ENCODE data around the gene PACRG. TPM values are rescaled to one million over a fixed set of nuclear protein-coding genes. Genes with fewer than 3 reads are reported as not detected.

PACRG gene
- total RNA-seq, 3 donors from 2014 or later: 0.64 to 6.4 (median 4.6) TPM

- no peak for DNase-seq (ENCODE audit: low spot score in 2 of 2)
- intact Hi-C loops (cut with DNase I; ENCODE audit: low total_unique reads): no loop called here
- Histone ChIP-seq H3K9me3 (no peaks in the 10 kb centered on the region), H3K4me1 (no peaks in the 10 kb centered on the region), H3K4me3 (no peak overlapping the region), H3K27ac (no peak overlapping the region), H3K36me3 (no peaks in the 10 kb centered on the region), H3K27me3 (no peaks in the 10 kb centered on the region)
- no peak for TF ChIP-seq POLR2A (IDR thresholded peaks at IDR 0.05)
- TF ChIP-seq CTCF (IDR thresholded peaks at IDR 0.05): no peak
- TF ChIP-seq POLR2AphosphoS5 (IDR thresholded peaks at IDR 0.05): no peak
Observed at GRCh38 chr6:162773996-162774395, 46.2 kb downstream of the PACRG start.

- H3K27ac ChIP-seq: no peak overlapping the region
- DNase-seq (ENCODE audit: low spot score in 2 of 2): no peak
- no peak for TF ChIP-seq POLR2AphosphoS5 (IDR thresholded peaks at IDR 0.05)
- no peak for TF ChIP-seq CTCF (IDR thresholded peaks at IDR 0.05)
- TF ChIP-seq POLR2A (IDR thresholded peaks at IDR 0.05): no peak
- H3K27me3 ChIP-seq: no peaks in the 10 kb centered on the region
- intact Hi-C loops (cut with DNase I; ENCODE audit: low total_unique reads): no loop called here
- H3K9me3 ChIP-seq: peaks cover 4 to 6% of the 10 kb centered on the region in 2 donors
- no peaks in the 10 kb centered on the region for H3K36me3 ChIP-seq
- H3K4me1 ChIP-seq: no peaks in the 10 kb centered on the region
- no peak overlapping the region for H3K4me3 ChIP-seq
Observed at GRCh38 chr6:162777091-162777490, 49.3 kb downstream of the PACRG start.

- intact Hi-C loops (cut with DNase I; ENCODE audit: low total_unique reads): no loop called here
- Histone ChIP-seq H3K27ac (no peak overlapping the region), H3K4me1 (no peaks in the 10 kb centered on the region), H3K4me3 (no peak overlapping the region), H3K36me3 (no peaks in the 10 kb centered on the region), H3K27me3 (no peaks in the 10 kb centered on the region), H3K9me3 (peaks cover 4 to 10% of the 10 kb centered on the region in 2 donors)
- DNase-seq (ENCODE audit: low spot score in 2 of 2): no peak
- TF ChIP-seq CTCF (IDR thresholded peaks at IDR 0.05) (no peak), POLR2A (IDR thresholded peaks at IDR 0.05) (no peak), POLR2AphosphoS5 (IDR thresholded peaks at IDR 0.05) (no peak)
Observed at GRCh38 chr6:162778603-162779002, 50.8 kb downstream of the PACRG start.

GRCh38 chr6:162785632-162786242 is 58.0 kb downstream of the PACRG start:
- no peaks in the 10 kb centered on the region for H3K36me3 ChIP-seq
- no peak for TF ChIP-seq CTCF (IDR thresholded peaks at IDR 0.05)
- TF ChIP-seq POLR2AphosphoS5 (IDR thresholded peaks at IDR 0.05): no peak
- no peak for TF ChIP-seq POLR2A (IDR thresholded peaks at IDR 0.05)
- no peak for DNase-seq (ENCODE audit: low spot score in 2 of 2)
- H3K27me3 ChIP-seq: no peaks in the 10 kb centered on the region
- no peaks in the 10 kb centered on the region for H3K4me1 ChIP-seq
- no peak overlapping the region for H3K4me3 ChIP-seq
- intact Hi-C loops (cut with DNase I; ENCODE audit: low total_unique reads): no loop called here
- H3K9me3 ChIP-seq: peaks cover 7 to 19% of the 10 kb centered on the region in 2 donors
- no peak overlapping the region for H3K27ac ChIP-seq

- Histone ChIP-seq H3K36me3 (no peaks in the 10 kb centered on the region), H3K27ac (no peak overlapping the region), H3K9me3 (no peaks in the 10 kb centered on the region), H3K4me1 (no peaks in the 10 kb centered on the region), H3K4me3 (no peak overlapping the region), H3K27me3 (no peaks in the 10 kb centered on the region)
- intact Hi-C loops (cut with DNase I; ENCODE audit: low total_unique reads): no loop called here
- no peak for TF ChIP-seq CTCF (IDR thresholded peaks at IDR 0.05)
- no peak for TF ChIP-seq POLR2AphosphoS5 (IDR thresholded peaks at IDR 0.05)
- TF ChIP-seq POLR2A (IDR thresholded peaks at IDR 0.05): no peak
- DNase-seq (ENCODE audit: low spot score in 2 of 2): no peak
Observed at GRCh38 chr6:162798546-162799266, 70.9 kb downstream of the PACRG start.
